Mesendoderm (in vitro differentiated cells): Measurements from ENCODE around the gene MAK.
"Not testable (repeated sequence)": the region's sequence is repeated elsewhere in the genome, so short reads cannot be mapped to it uniquely, and the experiment has no call there.

Experiments
- DNase-seq: peaks from one replicate; pipeline ENCODE4 v3.0.0; 2013
- H2AK5ac ChIP-seq: 2 replicates; pipeline ENCODE4 v1.6.1; 2013; ENCODE audit warnings: low read length, inconsistent platforms
- H2BK120ac ChIP-seq: 2 replicates; pipeline ENCODE4 v1.6.1; 2013; ENCODE audit warnings: low read depth, mild to moderate bottlenecking, low read length, moderate library complexity, mixed read lengths
- H2BK15ac ChIP-seq: replicated peaks from 2 replicates; pipeline ENCODE4 v1.6.1; 2013; ENCODE audit warnings: low read depth, mild to moderate bottlenecking, moderate library complexity
- H2BK5ac ChIP-seq: 2 replicates; pipeline ENCODE4 v1.6.1; 2013; ENCODE audit warnings: low read length, inconsistent platforms
- H3K18ac ChIP-seq: 2 replicates; pipeline ENCODE4 v1.6.1; 2013; ENCODE audit warnings: mild to moderate bottlenecking, low read length, mixed read lengths
- H3K23ac ChIP-seq: one replicate; pipeline ENCODE4 v1.6.1; 2013; ENCODE audit warnings: low read length
- H3K27ac ChIP-seq: 2 replicates; pipeline ENCODE4 v1.5.1; 2013; ENCODE audit warnings: low read depth, mild to moderate bottlenecking, inconsistent platforms, low read length, moderate library complexity
- H3K27me3 ChIP-seq: 2 replicates; pipeline ENCODE4 v1.6.1; 2013; ENCODE audit warnings: low read length, control low read depth, mild to moderate bottlenecking, inconsistent platforms; ENCODE audit not compliant: insufficient read depth, poor library complexity
- H3K36me3 ChIP-seq: 2 replicates; pipeline ENCODE4 v1.6.1; 2013; ENCODE audit warnings: low read length, inconsistent platforms; ENCODE audit not compliant: control insufficient read depth, insufficient read depth
- H3K4ac ChIP-seq: one replicate; pipeline ENCODE4 v1.6.1; 2013; ENCODE audit warnings: low read depth, mild to moderate bottlenecking, low read length, moderate library complexity
- H3K4me1 ChIP-seq: 2 replicates; pipeline ENCODE4 v1.6.1; 2013; ENCODE audit warnings: low read depth, low read length, inconsistent platforms; ENCODE audit not compliant: control insufficient read depth
- H3K4me2 ChIP-seq: 2 replicates; pipeline ENCODE4 v1.6.1; 2013; ENCODE audit warnings: low read length
- H3K4me3 ChIP-seq: 2 replicates; pipeline ENCODE4 v1.5.1; 2013; ENCODE audit warnings: mild to moderate bottlenecking, low read length
- H3K56ac ChIP-seq: one replicate; pipeline ENCODE4 v1.6.1; 2013; ENCODE audit warnings: low read length
- H3K79me1 ChIP-seq: 2 replicates; pipeline ENCODE4 v1.6.1; 2013; ENCODE audit warnings: low read length, inconsistent platforms
- H3K79me2 ChIP-seq: 2 replicates; pipeline ENCODE4 v1.6.1; 2013; ENCODE audit warnings: mild to moderate bottlenecking, low read length; ENCODE audit not compliant: control insufficient read depth, insufficient read depth
- H3K9ac ChIP-seq: 2 replicates; pipeline ENCODE4 v1.6.1; 2013; ENCODE audit warnings: low read length, inconsistent platforms
- H4K5ac ChIP-seq: one replicate; pipeline ENCODE4 v1.6.1; 2013; ENCODE audit warnings: low read length
- H4K8ac ChIP-seq: one replicate; pipeline ENCODE4 v1.6.1; 2013; ENCODE audit warnings: low read depth, mild to moderate bottlenecking, control low read depth, low read length, moderate library complexity
- WGBS: extraction: QIAGEN DNeasy Blood & Tissue Kit; methylation state at CpG from one replicate; pipeline ENCODE4 v1.1.7; 2013; ENCODE audit warnings: low lambda C conversion rate, missing lambda C conversion rate; ENCODE audit not compliant: insufficient coverage; ENCODE audit errors: extremely low coverage; 5-methylcytosine and 5-hydroxymethylcytosine counted together

The MAK gene

GRCh38 chr6:10861086-10861485 lies 22.7 kb upstream of the MAK start:
- DNase-seq, result no peak
- no peak overlapping the region for H4K8ac ChIP-seq
- no peaks in the 10 kb centered on the region for H3K36me3 ChIP-seq
- H2AK5ac ChIP-seq, result no peak overlapping the region
- no peak overlapping the region for H3K4me2 ChIP-seq
- H2BK15ac ChIP-seq, result no peak overlapping the region
- no peak overlapping the region for H2BK5ac ChIP-seq
- no peaks in the 10 kb centered on the region for H3K79me2 ChIP-seq
- no CpG with 5 or more reads among the region's 2 CpGs for WGBS
- no peak overlapping the region for H3K4me3 ChIP-seq
- H3K27me3 ChIP-seq, result no peaks in the 10 kb centered on the region
- H3K18ac ChIP-seq, result no peak overlapping the region
- H3K23ac ChIP-seq, result no peak overlapping the region
- H3K79me1 ChIP-seq, result no peaks in the 10 kb centered on the region
- no peak overlapping the region for H3K4ac ChIP-seq
- H2BK120ac ChIP-seq, result no peak overlapping the region
- no peak overlapping the region for H3K27ac ChIP-seq
- no peak overlapping the region for H3K56ac ChIP-seq
- no peak overlapping the region for H4K5ac ChIP-seq
- no peaks in the 10 kb centered on the region for H3K4me1 ChIP-seq
- no peak overlapping the region for H3K9ac ChIP-seq

DNA sequence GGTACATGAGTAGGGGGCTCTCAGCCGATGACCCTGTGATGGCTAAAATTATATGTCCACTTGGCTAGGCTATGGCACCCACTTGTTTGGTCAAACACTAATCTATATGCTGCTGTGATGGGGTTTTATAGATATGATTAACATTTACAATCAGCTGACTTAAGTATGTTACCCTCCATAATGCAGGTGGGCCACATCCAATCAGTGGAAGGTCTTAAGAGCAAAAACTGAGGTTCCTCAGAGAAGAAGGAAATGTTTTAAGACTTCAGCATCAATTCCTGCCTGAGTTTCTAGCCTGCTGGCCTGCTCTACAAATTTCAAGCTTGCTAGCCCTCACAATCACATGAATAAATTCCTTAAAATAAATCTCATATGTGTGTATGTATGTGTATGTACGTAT lies 18.9 kb upstream of the MAK start:
- Histone ChIP-seq H3K27me3 (no peaks in the 10 kb centered on the region), H4K8ac (no peak overlapping the region), H3K56ac (no peak overlapping the region), H3K23ac (no peak overlapping the region), H3K27ac (no peak overlapping the region), H3K36me3 (no peaks in the 10 kb centered on the region), H3K9ac (no peak overlapping the region), H3K4me2 (no peak overlapping the region), H4K5ac (no peak overlapping the region), H2BK5ac (no peak overlapping the region), H2BK120ac (no peak overlapping the region), H3K4ac (no peak overlapping the region), H3K18ac (no peak overlapping the region), H3K4me1 (no peaks in the 10 kb centered on the region), H3K4me3 (no peak overlapping the region), H3K79me1 (no peaks in the 10 kb centered on the region), H2BK15ac (no peak overlapping the region), H3K79me2 (no peaks in the 10 kb centered on the region), H2AK5ac (no peak overlapping the region)
- DNase-seq, result no peak
- no CpG with 5 or more reads among the region's 2 CpGs for WGBS

- Histone ChIP-seq H3K27me3 (no peaks in the 10 kb centered on the region), H3K56ac (no peak overlapping the region), H3K4me1 (no peaks in the 10 kb centered on the region), H2BK120ac (no peak overlapping the region), H2AK5ac (no peak overlapping the region), H3K36me3 (no peaks in the 10 kb centered on the region), H3K4me3 (no peak overlapping the region), H4K5ac (no peak overlapping the region), H3K9ac (no peak overlapping the region), H3K27ac (no peak overlapping the region), H4K8ac (no peak overlapping the region), H2BK15ac (no peak overlapping the region), H3K4me2 (no peak overlapping the region), H3K79me2 (no peaks in the 10 kb centered on the region), H2BK5ac (no peak overlapping the region), H3K4ac (no peak overlapping the region), H3K23ac (no peak overlapping the region), H3K18ac (no peak overlapping the region), H3K79me1 (no peaks in the 10 kb centered on the region)
- WGBS, result no CpG with 5 or more reads among the region's 7 CpGs
- no peak for DNase-seq
Measured at GRCh38 chr6:10854922-10855632, 16.7 kb upstream of the MAK start.

GRCh38 chr6:10853849-10854300 lies 15.5 kb upstream of the MAK start:
- not testable (repeated sequence) for H3K18ac ChIP-seq, H3K79me1 ChIP-seq, H3K56ac ChIP-seq, H3K23ac ChIP-seq, H4K8ac ChIP-seq, H3K79me2 ChIP-seq, H3K9ac ChIP-seq, H3K4me2 ChIP-seq, H2BK15ac ChIP-seq, H3K27me3 ChIP-seq, H4K5ac ChIP-seq, H3K4me1 ChIP-seq, H3K27ac ChIP-seq, H3K4ac ChIP-seq, H2BK120ac ChIP-seq, DNase-seq, H3K4me3 ChIP-seq, H2BK5ac ChIP-seq, H3K36me3 ChIP-seq, H2AK5ac ChIP-seq
- WGBS, result no CpG with 5 or more reads among the region's 6 CpGs

DNA sequence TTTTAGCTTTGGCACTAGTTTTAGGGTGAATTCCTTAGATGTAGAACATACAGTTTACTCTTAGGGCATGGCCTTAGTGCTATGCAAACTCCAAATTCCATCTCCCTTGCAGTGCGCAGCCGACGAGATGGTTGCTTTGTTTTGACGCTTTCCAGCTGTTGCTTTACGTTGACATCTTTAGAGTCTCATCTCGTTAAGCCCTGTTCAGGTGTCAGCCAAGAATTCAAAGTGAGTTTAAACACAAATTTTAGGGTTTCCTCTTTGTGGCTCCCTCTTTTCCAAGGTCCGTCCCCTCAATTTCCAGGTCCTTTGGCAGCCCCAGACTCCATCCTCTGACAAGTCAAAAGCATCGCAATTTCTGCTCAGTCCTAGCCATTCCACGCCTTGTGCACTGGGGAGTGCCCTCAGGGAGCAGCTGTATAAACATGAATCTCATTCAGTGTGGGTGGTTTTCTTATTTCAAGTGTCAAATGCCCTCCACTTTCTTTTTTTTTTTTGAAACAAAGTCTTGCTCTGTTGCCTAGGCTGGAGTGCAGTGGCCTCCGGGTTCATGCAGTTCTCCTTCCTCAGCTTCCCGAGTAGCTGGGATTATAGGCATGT lies 14.1 kb upstream of the MAK start:
- Histone ChIP-seq H3K79me2 (no peaks in the 10 kb centered on the region), H3K18ac (no peak overlapping the region), H3K4me1 (no peaks in the 10 kb centered on the region), H3K9ac (no peak overlapping the region), H3K4me2 (no peak overlapping the region), H3K27ac (no peak overlapping the region), H2BK120ac (no peak overlapping the region), H4K8ac (no peak overlapping the region), H3K36me3 (no peaks in the 10 kb centered on the region), H3K27me3 (no peaks in the 10 kb centered on the region), H3K23ac (no peak overlapping the region), H2BK5ac (no peak overlapping the region), H3K4me3 (no peak overlapping the region), H2AK5ac (no peak overlapping the region), H4K5ac (no peak overlapping the region), H3K4ac (no peak overlapping the region), H3K56ac (no peak overlapping the region), H3K79me1 (no peaks in the 10 kb centered on the region), H2BK15ac (no peak overlapping the region)
- WGBS, result no CpG with 5 or more reads among the region's 11 CpGs
- DNase-seq, result no peak

GRCh38 chr6:10850728-10851127 lies 12.4 kb upstream of the MAK start:
- Histone ChIP-seq H3K18ac (no peak overlapping the region), H2BK5ac (no peak overlapping the region), H3K4me3 (no peak overlapping the region), H2BK15ac (no peak overlapping the region), H3K4me2 (no peak overlapping the region), H3K27me3 (no peaks in the 10 kb centered on the region), H2BK120ac (no peak overlapping the region), H3K79me2 (no peaks in the 10 kb centered on the region), H3K9ac (no peak overlapping the region), H2AK5ac (no peak overlapping the region), H4K5ac (no peak overlapping the region), H4K8ac (no peak overlapping the region), H3K36me3 (no peaks in the 10 kb centered on the region), H3K27ac (no peak overlapping the region), H3K79me1 (no peaks in the 10 kb centered on the region), H3K4me1 (no peaks in the 10 kb centered on the region), H3K23ac (no peak overlapping the region), H3K4ac (no peak overlapping the region), H3K56ac (no peak overlapping the region)
- no CpG with 5 or more reads among the region's 7 CpGs for WGBS
- no peak for DNase-seq
